PFSK-1 (cell line): ENCODE measurements around the gene HSPB8.

ENCODE experiments used
- FOXP2 ChIP-seq: optimal IDR thresholded peaks from 2 replicates; pipeline ENCODE3; 2011; ENCODE audit warnings: borderline replicate concordance, control low read depth, inconsistent platforms; ENCODE audit not compliant: insufficient read depth; ENCODE audit errors: extremely low read length, extremely low read depth
- POLR2AphosphoS5 ChIP-seq: IDR thresholded peaks from 2 replicates; pipeline ENCODE4 v1.6.1; 2012; ENCODE audit warnings: low read depth, mild to moderate bottlenecking, control low read depth, low read length, moderate library complexity
- REST ChIP-seq, 2 experiments: IDR thresholded peaks; 2 replicates each; pipeline versions ENCODE4 v1.6.1 to v1.8.0; 2011 to 2012; ENCODE audit warnings: low read depth in 2 of 2, low read length in 2 of 2, control low read depth in 1 of 2, inconsistent platforms in 1 of 2, mild to moderate bottlenecking in 1 of 2, moderate library complexity in 1 of 2; ENCODE audit not compliant: insufficient read depth in 1 of 2
- SIN3A ChIP-seq: IDR thresholded peaks from 2 replicates; pipeline ENCODE4 v1.6.1; 2012; ENCODE audit warnings: mild to moderate bottlenecking, low read length, moderate library complexity, borderline replicate concordance; ENCODE audit not compliant: insufficient read depth
- TAF1 ChIP-seq: IDR thresholded peaks from 2 replicates; pipeline ENCODE4 v1.6.1; 2012; ENCODE audit warnings: low read length, control low read depth, borderline replicate concordance; ENCODE audit not compliant: insufficient read depth

Gene HSPB8

GRCh38 chr12:119136811-119137410 lies 41.8 kb upstream of the HSPB8 start:
- TF ChIP-seq REST (IDR thresholded peaks at IDR 0.05; ENCODE audit: insufficient read depth in 1 of 2, low read depth in 2 of 2, low read length in 2 of 2), result no peak
- no peak for TF ChIP-seq FOXP2
- no peak for TF ChIP-seq SIN3A

GRCh38 chr12:119139448-119139847 lies 39.3 kb upstream of the HSPB8 start:
- TF ChIP-seq POLR2AphosphoS5 (no peak), TAF1 (no peak), REST (IDR thresholded peaks at IDR 0.05; ENCODE audit: insufficient read depth in 1 of 2, low read depth in 2 of 2, low read length in 2 of 2) (no peak), FOXP2 (no peak), SIN3A (no peak)

- no peak for TF ChIP-seq REST (IDR thresholded peaks at IDR 0.05; ENCODE audit: insufficient read depth in 1 of 2, low read depth in 2 of 2, low read length in 2 of 2)
- TF ChIP-seq SIN3A, result no peak
- no peak for TF ChIP-seq FOXP2
- TF ChIP-seq POLR2AphosphoS5, result no peak
Observed at GRCh38 chr12:119145367-119145766, 33.4 kb upstream of the HSPB8 start.

GRCh38 chr12:119147847-119148448 lies 30.8 kb upstream of the HSPB8 start:
- TF ChIP-seq POLR2AphosphoS5, result no peak
- no peak for TF ChIP-seq FOXP2
- TF ChIP-seq REST (IDR thresholded peaks at IDR 0.05; ENCODE audit: insufficient read depth in 1 of 2, low read depth in 2 of 2, low read length in 2 of 2), result no peak
- no peak for TF ChIP-seq TAF1
- no peak for TF ChIP-seq SIN3A
